H1 (cell line): ENCODE data around the gene ARHGDIB. TPM values are rescaled to one million over a fixed set of nuclear protein-coding genes. Genes with fewer than 3 reads are reported as not detected.

ENCODE experiments used
- ASH2L ChIP-seq: fragments of 200-600, 300-600 bp; sonication (generic); IDR thresholded peaks from one replicate; pipeline ENCODE4 v1.7.1; 2017; ENCODE audit warnings: low read length
- FOSL1 ChIP-seq: IDR thresholded peaks from 2 replicates; pipeline ENCODE4 v1.6.1; 2011; ENCODE audit warnings: mild to moderate bottlenecking, low read depth, low read length, moderate library complexity; ENCODE audit not compliant: insufficient read depth
- SP2 ChIP-seq: IDR thresholded peaks from 2 replicates; pipeline ENCODE4 v1.6.1; 2012; ENCODE audit warnings: mild to moderate bottlenecking, low read length, inconsistent platforms
- polyA plus RNA-seq, 7 experiments: library from polyadenylated mRNA; depleted of rRNA in 3 of 7; stranded (reverse) in 5 of 7; unstranded in 2 of 7; fragments of >200 nt in 5 of 7; fragments of 200-250 nt in 2 of 7; gene quantifications; 1 replicate in 5 of 7; 2 replicates in 1 of 7; 4 replicates in 1 of 7; pipeline versions ENCODE4 v1.2.1 to v1.2.3, GENCODE V29; 2011 to 2013; ENCODE audit warnings: missing spikeins in 2 of 7, mixed read lengths in 2 of 7
- total RNA-seq: library from RNA; stranded (reverse); fragmentation: NEBNext Ultra II Directional; extraction: Animal tissue kit (Norgen Biotek cat#: 25700); gene quantifications from 2 replicates; pipeline ENCODE4 v1.2.1, GENCODE V29; 2021
- TF ChIP-seq, protein P1 (sequence below): IDR thresholded peaks from 2 replicates; pipeline ENCODE4 v1.6.1; 2012; ENCODE audit warnings: low read length, inconsistent platforms

Gene ARHGDIB
- total and polyA plus RNA-seq, 2 of the 8 experiments (the other 6 are each of a cell fraction or from before 2014, with no cell fraction given), result 0.82 to 1.3 TPM

GRCh38 chr12:14991069-14991468 is 29.7 kb upstream of the ARHGDIB start (continued):
- TF ChIP-seq SP2 (no peak), ASH2L (no peak), FOSL1 (no peak)
- TF ChIP-seq, protein P1, sequence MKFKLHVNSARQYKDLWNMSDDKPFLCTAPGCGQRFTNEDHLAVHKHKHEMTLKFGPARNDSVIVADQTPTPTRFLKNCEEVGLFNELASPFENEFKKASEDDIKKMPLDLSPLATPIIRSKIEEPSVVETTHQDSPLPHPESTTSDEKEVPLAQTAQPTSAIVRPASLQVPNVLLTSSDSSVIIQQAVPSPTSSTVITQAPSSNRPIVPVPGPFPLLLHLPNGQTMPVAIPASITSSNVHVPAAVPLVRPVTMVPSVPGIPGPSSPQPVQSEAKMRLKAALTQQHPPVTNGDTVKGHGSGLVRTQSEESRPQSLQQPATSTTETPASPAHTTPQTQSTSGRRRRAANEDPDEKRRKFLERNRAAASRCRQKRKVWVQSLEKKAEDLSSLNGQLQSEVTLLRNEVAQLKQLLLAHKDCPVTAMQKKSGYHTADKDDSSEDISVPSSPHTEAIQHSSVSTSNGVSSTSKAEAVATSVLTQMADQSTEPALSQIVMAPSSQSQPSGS, result no peak
